ENCODE measurements around the gene CRISPLD2.
A peak's percentile ranks its signal among the peaks of the same experiment; 100 is the strongest.

DNA sequence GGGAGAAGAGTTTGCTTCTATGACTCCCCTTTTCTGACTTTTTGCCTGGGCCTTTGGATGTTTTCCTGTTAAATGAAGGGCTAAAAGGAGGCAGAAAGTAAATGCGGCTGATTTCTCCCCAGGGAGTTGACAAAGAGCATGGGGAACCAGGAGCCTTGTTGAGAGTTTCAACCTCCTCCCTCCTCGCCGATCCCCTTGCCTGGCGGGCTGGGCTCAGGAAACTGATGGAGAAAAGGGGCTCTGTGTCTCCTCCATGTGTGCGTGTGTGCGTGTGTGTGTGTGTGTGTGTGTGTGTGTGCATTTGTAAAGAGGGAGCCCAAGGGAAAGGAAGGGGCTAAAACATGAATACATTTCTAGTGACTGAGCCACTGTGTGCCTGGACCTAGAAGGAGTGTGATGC lies 97.1 kb downstream of the CRISPLD2 start:
- TF ChIP-seq POLR2AphosphoS5 (IDR thresholded peaks at IDR 0.05; ENCODE audit: control insufficient read depth, insufficient read depth, low read depth, low read length), result no peak
- TF ChIP-seq BRCA1 (IDR thresholded peaks at IDR 0.05), result no peak
- no peak for TF ChIP-seq BRCA1 (CRISPR knock-in tag; IDR thresholded peaks at IDR 0.05)
- TF ChIP-seq MYNN (IDR thresholded peaks at IDR 0.05), result no peak
- TF ChIP-seq MYNN (CRISPR knock-in tag; IDR thresholded peaks at IDR 0.05), result no peak
- no peak for TF ChIP-seq ZFX (CRISPR knock-in tag; IDR thresholded peaks at IDR 0.05)
- TF ChIP-seq L3MBTL2 (IDR thresholded peaks at IDR 0.05), result no peak
- no peak for TF ChIP-seq CEBPB (tag; IDR thresholded peaks at IDR 0.05)
- TF ChIP-seq, protein P1, sequence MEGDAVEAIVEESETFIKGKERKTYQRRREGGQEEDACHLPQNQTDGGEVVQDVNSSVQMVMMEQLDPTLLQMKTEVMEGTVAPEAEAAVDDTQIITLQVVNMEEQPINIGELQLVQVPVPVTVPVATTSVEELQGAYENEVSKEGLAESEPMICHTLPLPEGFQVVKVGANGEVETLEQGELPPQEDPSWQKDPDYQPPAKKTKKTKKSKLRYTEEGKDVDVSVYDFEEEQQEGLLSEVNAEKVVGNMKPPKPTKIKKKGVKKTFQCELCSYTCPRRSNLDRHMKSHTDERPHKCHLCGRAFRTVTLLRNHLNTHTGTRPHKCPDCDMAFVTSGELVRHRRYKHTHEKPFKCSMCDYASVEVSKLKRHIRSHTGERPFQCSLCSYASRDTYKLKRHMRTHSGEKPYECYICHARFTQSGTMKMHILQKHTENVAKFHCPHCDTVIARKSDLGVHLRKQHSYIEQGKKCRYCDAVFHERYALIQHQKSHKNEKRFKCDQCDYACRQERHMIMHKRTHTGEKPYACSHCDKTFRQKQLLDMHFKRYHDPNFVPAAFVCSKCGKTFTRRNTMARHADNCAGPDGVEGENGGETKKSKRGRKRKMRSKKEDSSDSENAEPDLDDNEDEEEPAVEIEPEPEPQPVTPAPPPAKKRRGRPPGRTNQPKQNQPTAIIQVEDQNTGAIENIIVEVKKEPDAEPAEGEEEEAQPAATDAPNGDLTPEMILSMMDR (IDR thresholded peaks at IDR 0.05 in 2 of 3, conservative IDR thresholded peaks at IDR 0.05 in 1 of 3; ENCODE audit: insufficient read depth in 2 of 3, low read depth in 1 of 3, low read length in 3 of 3), result no peak
- TF ChIP-seq EZH2 (IDR thresholded peaks at IDR 0.05; ENCODE audit: borderline replicate concordance, low read depth, low read length), result 0 out of 2 replicates have a peak, but pooled peaks have one; percentile 4
- TF ChIP-seq POLR2A (conservative IDR thresholded peaks at IDR 0.05), result no peak
- TF ChIP-seq, protein P2, sequence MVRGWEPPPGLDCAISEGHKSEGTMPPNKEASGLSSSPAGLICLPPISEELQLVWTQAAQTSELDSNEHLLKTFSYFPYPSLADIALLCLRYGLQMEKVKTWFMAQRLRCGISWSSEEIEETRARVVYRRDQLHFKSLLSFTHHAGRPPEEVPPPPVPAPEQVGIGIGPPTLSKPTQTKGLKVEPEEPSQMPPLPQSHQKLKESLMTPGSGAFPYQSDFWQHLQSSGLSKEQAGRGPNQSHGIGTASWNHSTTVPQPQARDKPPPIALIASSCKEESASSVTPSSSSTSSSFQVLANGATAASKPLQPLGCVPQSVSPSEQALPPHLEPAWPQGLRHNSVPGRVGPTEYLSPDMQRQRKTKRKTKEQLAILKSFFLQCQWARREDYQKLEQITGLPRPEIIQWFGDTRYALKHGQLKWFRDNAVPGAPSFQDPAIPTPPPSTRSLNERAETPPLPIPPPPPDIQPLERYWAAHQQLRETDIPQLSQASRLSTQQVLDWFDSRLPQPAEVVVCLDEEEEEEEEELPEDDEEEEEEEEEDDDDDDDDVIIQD (CRISPR knock-in tag; IDR thresholded peaks at IDR 0.05), result no peak
